SK-N-MC (cell line): ENCODE measurements around the gene VIT.

Experiments
- DNase-seq: peaks from one replicate; pipeline ENCODE4 v3.0.0-alpha.2; 2011; ENCODE audit warnings: low read depth, low spot score
- H3K27ac ChIP-seq: fragments of 200-600 bp; sonication (generic); 2 replicates; pipeline ENCODE4 v1.5.1; 2016; ENCODE audit warnings: mixed run types
- H3K36me3 ChIP-seq: fragments of 200-600 bp; sonication (generic); 2 replicates; pipeline ENCODE4 v1.6.1; 2017; ENCODE audit warnings: antibody characterized with exemption, low read length, mixed read lengths; ENCODE audit not compliant: insufficient read depth
- H3K4me3 ChIP-seq: fragments of 200-600 bp; sonication (generic); 2 replicates; pipeline ENCODE4 v1.5.1; 2016
- H3K9ac ChIP-seq: fragments of 200-600 bp; sonication (generic); 2 replicates; pipeline ENCODE4 v1.8.0; 2017; ENCODE audit warnings: mixed run types, mixed read lengths; ENCODE audit not compliant: insufficient read length
- H3K9me3 ChIP-seq: fragments of 200-600 bp; sonication (generic); 2 replicates; pipeline ENCODE4 v1.6.1; 2017; ENCODE audit warnings: low read depth, mild to moderate bottlenecking, antibody characterized with exemption, low read length, moderate library complexity, mixed read lengths
- EZH2 ChIP-seq: fragments of 200-600 bp; sonication (generic); IDR thresholded peaks from one replicate; pipeline ENCODE4 v1.6.1; 2017; ENCODE audit warnings: antibody characterized with exemption
- FOXP2 ChIP-seq: optimal IDR thresholded peaks from 2 replicates; pipeline ENCODE3; 2011; ENCODE audit warnings: mild to moderate bottlenecking, moderate library complexity; ENCODE audit not compliant: insufficient read depth; ENCODE audit errors: extremely low read length, control extremely low read depth
- POLR2AphosphoS5 ChIP-seq: IDR thresholded peaks from 2 replicates; pipeline ENCODE4 v1.6.1; 2012; ENCODE audit warnings: mild to moderate bottlenecking, low read depth, low read length, borderline replicate concordance

VIT gene

DNA sequence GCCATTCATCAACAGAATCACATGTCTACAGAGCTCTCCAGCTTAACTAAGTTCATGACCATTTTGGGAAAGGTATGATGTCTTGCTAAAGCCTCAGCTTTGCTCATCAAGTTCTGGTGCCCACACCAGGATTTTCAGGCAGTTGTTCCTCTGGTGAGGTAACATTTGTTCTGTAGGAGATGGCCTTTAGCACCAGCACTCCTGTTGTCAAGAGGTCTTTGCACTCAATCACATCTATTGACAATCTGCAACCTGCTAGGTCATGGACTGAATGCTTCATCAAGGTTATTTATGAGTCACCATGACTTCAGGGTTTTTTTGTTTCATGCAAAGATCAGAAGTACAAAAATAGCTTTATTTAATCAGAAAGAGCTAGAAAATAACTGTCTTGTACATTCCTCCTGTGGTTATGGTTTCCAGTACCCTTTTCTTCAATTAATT lies 36.6 kb upstream of the VIT start:
- Histone ChIP-seq H3K27ac (no peak overlapping the region), H3K4me3 (no peak overlapping the region)
- DNase-seq = no peak

DNA sequence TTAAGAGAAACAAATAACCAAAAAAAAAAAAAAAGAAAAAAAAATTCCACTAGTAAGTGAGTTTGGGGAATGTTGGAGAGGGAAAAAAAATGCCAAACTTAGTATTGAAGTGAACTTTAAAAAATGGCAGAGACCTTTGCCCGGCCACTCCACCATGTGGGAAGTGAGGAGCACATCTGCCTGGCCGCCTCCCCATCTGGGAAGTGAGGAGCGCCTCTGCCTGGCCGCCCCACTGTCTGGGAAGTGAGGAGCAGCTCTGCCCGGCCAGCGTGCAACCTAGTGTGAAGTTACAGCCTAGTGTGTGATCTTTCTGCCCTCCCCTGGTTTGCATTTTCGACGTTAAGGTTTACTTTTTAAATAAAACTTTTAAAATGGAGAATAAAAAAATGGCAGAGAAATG lies 33.9 kb upstream of the VIT start:
- Histone ChIP-seq H3K4me3 (no peak overlapping the region), H3K36me3 (no peaks in the 10 kb centered on the region), H3K9me3 (no peaks in the 10 kb centered on the region), H3K27ac (no peak overlapping the region), H3K9ac (no peak overlapping the region)
- no peak for DNase-seq
- TF ChIP-seq FOXP2 = no peak
- TF ChIP-seq POLR2AphosphoS5 = no peak
- TF ChIP-seq EZH2 = no peak

More for the DNA sequence above, 36.6 kb upstream of the VIT start:
- no peak for TF ChIP-seq POLR2AphosphoS5
- no peak for TF ChIP-seq FOXP2
- Histone ChIP-seq H3K9ac (no peak overlapping the region), H3K36me3 (no peaks in the 10 kb centered on the region), H3K9me3 (no peaks in the 10 kb centered on the region)

DNA sequence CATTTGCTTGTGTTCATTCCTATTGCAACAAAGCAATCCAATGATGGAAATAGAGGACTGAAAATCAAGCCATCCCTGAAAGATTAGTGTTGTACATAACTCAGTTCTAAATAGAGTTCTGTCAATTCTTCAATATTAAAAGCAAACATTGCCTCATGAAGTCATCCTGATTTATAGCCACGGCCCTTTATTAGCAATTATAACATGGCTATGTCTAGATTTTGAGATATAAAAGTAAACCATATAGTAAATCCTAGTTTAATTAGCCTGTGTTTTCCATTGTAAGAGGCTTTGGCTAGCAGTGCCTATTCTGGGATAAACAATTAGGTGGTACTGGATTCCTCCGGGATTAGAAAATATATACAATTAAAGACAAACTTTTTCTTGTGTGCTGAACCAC lies 33.2 kb upstream of the VIT start:
- Histone ChIP-seq H3K9ac (no peak overlapping the region), H3K4me3 (no peak overlapping the region), H3K9me3 (no peaks in the 10 kb centered on the region), H3K27ac (no peak overlapping the region), H3K36me3 (no peaks in the 10 kb centered on the region)
- no peak for DNase-seq
- no peak for TF ChIP-seq EZH2
- no peak for TF ChIP-seq POLR2AphosphoS5
- TF ChIP-seq FOXP2 = no peak

DNA sequence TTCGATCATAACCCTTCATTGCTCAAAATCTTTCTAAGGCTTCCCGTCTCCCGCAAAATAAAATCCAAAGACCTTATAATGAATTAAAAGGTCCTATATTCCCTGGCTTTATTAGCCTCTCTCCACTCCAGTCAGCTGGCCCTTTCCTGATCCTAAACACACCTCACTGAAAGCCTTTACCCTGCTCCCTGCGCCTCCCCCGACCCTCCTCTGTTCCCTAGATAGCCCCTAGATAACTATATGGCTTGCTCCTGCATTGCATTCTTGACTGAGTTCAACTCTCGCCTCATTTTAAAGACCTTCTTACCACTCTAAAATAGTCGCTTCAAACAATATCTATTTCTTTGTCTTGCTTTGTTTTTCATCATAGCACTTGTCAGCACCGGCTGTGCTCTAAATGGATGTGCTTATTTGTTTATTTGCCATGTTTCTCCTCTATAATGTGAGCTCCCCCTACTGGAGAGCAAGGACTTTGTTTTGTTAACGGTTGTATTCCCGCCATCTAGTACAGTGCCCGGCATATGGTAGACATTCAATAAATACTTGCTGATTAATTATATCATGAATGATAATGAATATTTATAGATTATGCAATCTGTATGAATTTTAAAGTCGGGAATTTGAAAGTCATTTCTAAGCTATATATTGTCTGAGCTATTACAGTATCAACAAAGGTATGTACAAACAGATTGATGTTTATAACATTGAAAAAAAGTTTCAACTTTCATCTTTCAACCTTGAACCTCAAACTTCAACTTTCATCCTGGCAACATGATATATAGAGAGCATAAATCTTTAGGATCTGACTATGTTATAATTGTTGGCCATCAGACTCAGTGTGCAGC lies 32.4 kb upstream of the VIT start:
- no peak for TF ChIP-seq POLR2AphosphoS5
- TF ChIP-seq FOXP2 = peak; percentile 56
- Histone ChIP-seq H3K4me3 (peak overlapping the region; percentile 48; the same call in 1 of the 2 replicates), H3K9ac (no peak overlapping the region), H3K9me3 (no peaks in the 10 kb centered on the region), H3K27ac (no peak overlapping the region), H3K36me3 (no peaks in the 10 kb centered on the region)
- peak; percentile 71 for DNase-seq

DNA sequence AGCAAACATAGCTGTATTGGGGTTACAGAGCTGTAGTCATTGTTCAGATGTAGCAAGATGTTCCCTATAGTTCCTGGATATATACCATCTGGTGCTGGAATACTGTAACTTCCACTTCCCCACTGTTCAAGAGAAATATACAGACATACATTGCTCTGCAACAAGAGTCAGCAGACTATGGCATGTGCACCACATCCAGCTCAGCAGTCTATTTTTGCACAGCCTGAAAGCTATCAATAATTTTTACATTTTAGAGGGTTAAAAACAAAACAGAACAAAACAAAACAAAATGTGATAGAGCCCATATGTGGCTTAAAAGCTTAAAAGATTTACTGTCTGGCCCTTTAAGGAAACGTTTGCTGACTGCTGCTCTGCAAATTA lies 31.8 kb upstream of the VIT start:
- no peak overlapping the region for H3K9ac ChIP-seq
- no peaks in the 10 kb centered on the region for H3K9me3 ChIP-seq
- H3K27ac ChIP-seq = no peak overlapping the region
- DNase-seq = no peak
- H3K36me3 ChIP-seq = no peaks in the 10 kb centered on the region
- no peak overlapping the region for H3K4me3 ChIP-seq
- TF ChIP-seq POLR2AphosphoS5 = no peak
- TF ChIP-seq FOXP2 = no peak
- no peak for TF ChIP-seq EZH2

DNA sequence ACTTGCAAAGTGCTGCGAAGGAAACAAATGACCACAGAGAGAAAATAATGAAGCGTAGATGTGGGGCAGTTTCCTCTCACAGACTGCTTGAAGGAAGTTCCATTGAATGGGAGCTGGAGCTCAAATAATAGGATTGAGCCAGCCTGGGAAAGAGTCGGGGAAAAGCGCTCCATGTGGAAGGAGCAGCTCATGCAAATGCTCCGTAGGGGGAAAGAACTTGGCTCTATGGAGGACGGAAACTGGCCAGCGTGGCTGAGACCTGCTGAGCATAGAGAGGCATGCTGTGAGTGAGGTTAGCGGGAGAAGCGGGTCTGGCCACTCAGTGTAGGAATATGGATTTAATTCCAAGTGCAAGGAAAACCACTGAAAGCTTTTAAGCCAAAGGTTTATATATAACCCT lies 28.6 kb upstream of the VIT start:
- Histone ChIP-seq H3K27ac (no peak overlapping the region), H3K4me3 (no peak overlapping the region), H3K9me3 (no peaks in the 10 kb centered on the region), H3K9ac (no peak overlapping the region), H3K36me3 (no peaks in the 10 kb centered on the region)
- no peak for DNase-seq
- TF ChIP-seq FOXP2 (no peak), POLR2AphosphoS5 (no peak), EZH2 (no peak)

DNA sequence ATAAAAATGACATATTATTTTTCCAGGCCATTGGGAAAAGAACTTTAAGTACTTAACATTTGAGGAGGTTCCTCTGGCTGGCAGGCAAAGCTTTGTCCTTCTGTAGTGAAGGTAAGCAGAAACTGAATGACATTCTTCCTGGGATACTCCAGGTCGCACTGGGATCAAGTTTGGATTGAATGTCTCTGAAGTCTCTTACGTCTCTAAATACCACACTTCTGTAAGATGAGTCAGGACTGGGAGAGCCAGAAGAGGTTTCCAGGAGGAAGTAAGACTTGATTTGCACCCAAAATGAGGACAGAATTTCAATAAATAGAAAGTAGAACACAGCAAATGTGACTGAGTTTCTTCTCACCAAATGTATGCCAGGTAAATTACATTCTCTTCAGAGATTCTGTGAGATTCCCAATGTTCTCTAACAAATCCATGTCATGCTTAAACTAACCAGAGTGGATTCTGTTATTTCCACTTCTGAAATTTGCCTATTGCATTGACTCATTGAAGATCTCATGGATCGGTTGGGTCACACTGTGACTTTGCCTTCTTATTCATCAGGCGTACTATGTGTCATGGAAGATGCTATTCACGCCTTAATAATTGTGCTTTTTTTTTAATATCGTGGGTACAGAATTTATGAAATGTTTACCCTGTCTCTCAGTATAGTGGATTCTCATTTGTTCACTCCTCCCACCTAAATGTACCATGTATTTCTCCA lies 25.5 kb upstream of the VIT start:
- Histone ChIP-seq H3K9me3 (no peaks in the 10 kb centered on the region), H3K9ac (no peak overlapping the region), H3K36me3 (no peaks in the 10 kb centered on the region), H3K27ac (no peak overlapping the region), H3K4me3 (no peak overlapping the region)
- no peak for DNase-seq
- no peak for TF ChIP-seq POLR2AphosphoS5
- no peak for TF ChIP-seq EZH2
- no peak for TF ChIP-seq FOXP2

DNA sequence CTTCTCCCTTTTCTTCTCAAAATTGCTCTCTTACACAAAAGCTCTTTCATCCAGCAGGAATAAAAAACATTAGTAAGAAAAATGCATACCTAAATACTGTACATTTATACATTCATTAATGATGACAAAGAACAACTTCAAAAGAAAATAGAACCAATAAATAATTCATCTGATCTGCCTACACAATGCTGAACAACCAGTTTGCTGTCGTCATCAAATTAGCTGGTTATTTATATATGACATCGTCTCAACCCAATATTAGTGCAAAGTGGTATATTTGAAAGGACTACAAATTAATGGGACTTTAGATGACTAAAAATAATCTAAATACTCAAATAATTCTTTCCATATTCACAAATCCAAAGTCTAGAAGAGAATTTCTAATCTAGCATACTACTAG lies 24.8 kb upstream of the VIT start:
- Histone ChIP-seq H3K36me3 (no peaks in the 10 kb centered on the region), H3K27ac (no peak overlapping the region), H3K4me3 (no peak overlapping the region), H3K9ac (no peak overlapping the region), H3K9me3 (no peaks in the 10 kb centered on the region)
- no peak for DNase-seq
- TF ChIP-seq FOXP2 (no peak), EZH2 (no peak)

DNA sequence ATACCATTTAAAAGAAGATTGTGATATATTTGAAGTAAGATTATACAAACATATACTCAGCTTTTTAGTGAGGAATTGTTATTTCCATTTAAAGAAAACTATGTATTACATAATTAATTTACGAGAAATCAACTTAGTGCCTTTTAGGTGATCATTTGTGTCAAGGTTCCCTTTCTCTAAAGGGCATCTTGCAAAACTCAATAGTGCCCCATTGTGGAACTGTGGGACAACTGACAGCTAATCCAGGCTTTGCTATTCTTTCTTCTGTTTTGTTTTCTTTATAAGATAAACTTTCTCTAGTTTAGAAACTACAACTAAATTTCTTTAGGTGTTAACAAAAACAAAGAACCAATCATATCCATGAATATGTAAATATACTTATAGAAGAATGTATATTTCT lies 24.3 kb upstream of the VIT start:
- H3K4me3 ChIP-seq = no peak overlapping the region
- TF ChIP-seq POLR2AphosphoS5 (no peak), FOXP2 (no peak), EZH2 (no peak)
- H3K9ac ChIP-seq = no peak overlapping the region
- DNase-seq = peak; percentile 26
- no peaks in the 10 kb centered on the region for H3K36me3 ChIP-seq
- no peak overlapping the region for H3K27ac ChIP-seq
- H3K9me3 ChIP-seq = no peaks in the 10 kb centered on the region
